Heart left ventricle (tissue), 13 donors: Measurements from ENCODE around the gene ASAP3.

Experiments
- CTCF ChIP-seq, 12 donors: fragments of 200-600 bp; sonication (generic) in 4 of 12; IDR thresholded peaks; one replicate each; pipeline versions ENCODE4 v1.5.0 to v1.8.0; 2018 to 2022; ENCODE audit warnings: antibody characterized with exemption in 12 of 12, mild to moderate bottlenecking in 5 of 12
- POLR2A ChIP-seq, 2 donors: fragments of 450-650 bp; IDR thresholded peaks; one replicate each; pipeline ENCODE4 v1.6.1; 2017; ENCODE audit warnings: antibody characterized with exemption in 2 of 2, mild to moderate bottlenecking in 2 of 2, moderate library complexity in 2 of 2
- donor health status: ischemic (EF 13 %, LVEDD 7.1; RV severe dilation, severe dysfunction).
- donor health status: DM: no; HTN: yes; CAD: no.
- donor health status: DM: no; HTN: no; CAD: no.
- donor health status: ischemic (EF 25% LVEDD 6.9; RV normal size, moderate dysfunction).
- donor health status: ischemic (EF 25% LVEDD 5.7; RV mildly dilated, moderate dysfunction).
- donor health status: ischemic (EF 35%, LVEDD 5.7; RV mildly dilated, moderate dysfunction).
- donor health status: nonischemic (EF 11% LVEDD 7.7; RV severe dilation, severe dysfunction).
- donor health status: DM: yes; HTN: yes; CAD: no.
- donor health status: PGD.
- donor health status: ischemic (EF 29% LVEDD 5.4; RV normal size, mild dysfunction).
- donor health status: nonischemic (EF 23%, LVEDD 6.1; RV moderate dilation, normal function).

- TF ChIP-seq CTCF (IDR thresholded peaks at IDR 0.05), result no peak
- TF ChIP-seq POLR2A (IDR thresholded peaks at IDR 0.05), result no peak
Observed at GRCh38 chr1:23475641-23476040, 8.3 kb downstream of the ASAP3 start.
